ENCODE measurements around the gene GP5. TPM values are rescaled to one million over a fixed set of nuclear protein-coding genes. Genes with fewer than 3 reads are reported as not detected.

GP5 gene
- total RNA-seq, 2 experiments from 2014 or later = 0.62 to 0.64 TPM

Other genes with a start within 250 kb of the GP5 start
- gene CPN2, start 47.9 kb downstream of the GP5 start, total RNA-seq = not detected
- gene LRRC15, start 29.5 kb downstream of the GP5 start, total RNA-seq = not detected
- gene ATP13A3, start 87.7 kb upstream of the GP5 start, total RNA-seq = 10 to 100 TPM; 88.4 to 92.3 TPM
- 1 to 10 TPM in 1 of 2 experiments, under 1 TPM in 1; 0.93 to 1.7 TPM for gene TMEM44, start 234.2 kb upstream of the GP5 start, total RNA-seq

Data from activated naive CD4-positive, alpha-beta T cell treated with anti-CD3 and anti-CD28 coated beads for 36 hours (primary cell).